Measurements from ENCODE around the gene TNFRSF4. TPM values are rescaled to one million over a fixed set of nuclear protein-coding genes. Genes with fewer than 3 reads are reported as not detected.
A peak's percentile ranks its signal among the peaks of the same experiment; 100 is the strongest.

Gene TNFRSF4
- total and polyA plus RNA-seq, 9 of the 15 experiments (the other 6 are each of a cell fraction or from before 2014, with no cell fraction given) = 0.07 to 0.44 (median 0.19) TPM; not detected in 5

GRCh38 chr1:1175221-1176062, 38.5 kb downstream of the TNFRSF4 start (continued):
- no peak for TF ChIP-seq IRF9 (tag; IDR thresholded peaks at IDR 0.05)
- no peak for TF ChIP-seq TFAM (CRISPR knock-in tag; conservative IDR thresholded peaks at IDR 0.05)
- TF ChIP-seq ZNF707 (CRISPR knock-in tag; conservative IDR thresholded peaks at IDR 0.05) = no peak
- no peak for TF ChIP-seq NR0B1 (IDR thresholded peaks at IDR 0.05; ENCODE audit: partially characterized antibody)
- no peak for TF ChIP-seq DEAF1 (CRISPR knock-in tag; IDR thresholded peaks at IDR 0.05)
- no peak for TF ChIP-seq ZBTB49 (CRISPR knock-in tag; IDR thresholded peaks at IDR 0.05; ENCODE audit: borderline replicate concordance)
- no peak for TF ChIP-seq NFRKB (IDR thresholded peaks at IDR 0.05; ENCODE audit: low read depth)
- no peak for TF ChIP-seq POLR2B (IDR thresholded peaks at IDR 0.05; ENCODE audit: low read depth, partially characterized antibody)
- no peak for TF ChIP-seq KAT2B (IDR thresholded peaks at IDR 0.05; ENCODE audit: low read depth, low read length)
- TF ChIP-seq KDM1A (IDR thresholded peaks at IDR 0.05) = no peak
- no peak for TF ChIP-seq MAFG (tag; conservative IDR thresholded peaks at IDR 0.05)
- 0 out of 2 replicates have a peak, but pooled peaks have one; percentile 23 for TF ChIP-seq THAP12 (CRISPR knock-in tag; IDR thresholded peaks at IDR 0.05)

Measured in K562 (cell line).